HTR-8/SVneo (cell line): Measurements from ENCODE around the gene KRTAP5-5.
"Not testable (repeated sequence)": the region's sequence is repeated elsewhere in the genome, so short reads cannot be mapped to it uniquely, and the experiment has no call there.

Experiments used
- DNase-seq: peaks from one replicate; pipeline ENCODE4 v3.0.0; 2011; ENCODE audit warnings: low spot score, mixed read lengths; ENCODE audit not compliant: insufficient read length
- FAIRE-seq: peaks from 2 replicates; lab custom pipeline; 2011; peaks lifted over from hg19 to GRCh38; lab: Jason Lieb, UNC

KRTAP5-5 gene

GRCh38 chr11:1605923-1606322 is 23.7 kb upstream of the KRTAP5-5 start:
- FAIRE-seq, DNase-seq: not testable (repeated sequence)

GRCh38 chr11:1607156-1607845 is 22.3 kb upstream of the KRTAP5-5 start:
- not testable (repeated sequence) for FAIRE-seq, DNase-seq

- not testable (repeated sequence) for DNase-seq, FAIRE-seq
These were observed 21.7 kb upstream of the KRTAP5-5 start for GRCh38 chr11:1607901-1608300.

- no peak for DNase-seq
- FAIRE-seq = no peak
These were observed 21.2 kb upstream of the KRTAP5-5 start, which contains the start of gene KRTAP5-3 for GRCh38 chr11:1608363-1608762. TSS of gene KRTAP5-3 (minus strand) at chr11:1608463. CDS start at chr11:1608385, 78 bp downstream.

- no peak for DNase-seq
- FAIRE-seq = no peak
These were observed 11.3 kb upstream of the KRTAP5-5 start for GRCh38 chr11:1618231-1618630.

- DNase-seq = no peak
These were observed 10.1 kb upstream of the KRTAP5-5 start for GRCh38 chr11:1619449-1619848.

GRCh38 chr11:1622086-1622485 is 7.5 kb upstream of the KRTAP5-5 start, which contains the start of gene KRTAP5-4:
TSS of gene KRTAP5-4 (minus strand) at chr11:1622138. CDS start at chr11:1622093, 45 bp downstream.
- DNase-seq (no peak), FAIRE-seq (no peak)

More at GRCh38 chr11:1619449-1619848, 10.1 kb upstream of the KRTAP5-5 start:
- FAIRE-seq = peak; percentile 66

- FAIRE-seq = no peak
- no peak for DNase-seq
These were observed 5.9 kb upstream of the KRTAP5-5 start for GRCh38 chr11:1623716-1624115.

GRCh38 chr11:1624621-1625020 is 5.0 kb upstream of the KRTAP5-5 start:
- no peak for FAIRE-seq
- no peak for DNase-seq

GRCh38 chr11:1625541-1625940 is 4.0 kb upstream of the KRTAP5-5 start:
- DNase-seq (no peak), FAIRE-seq (no peak)

- FAIRE-seq (peak; percentile 76), DNase-seq (peak; percentile 83)
These were observed 859 bp upstream of the KRTAP5-5 start for GRCh38 chr11:1628506-1629325.

- FAIRE-seq (no peak), DNase-seq (no peak)
These were observed 696 bp downstream of the KRTAP5-5 start for GRCh38 chr11:1630271-1630670.

GRCh38 chr11:1631066-1631568 is 1.5 kb downstream of the KRTAP5-5 start:
- no peak for DNase-seq
- FAIRE-seq = no peak

GRCh38 chr11:1632053-1632714 is 2.6 kb downstream of the KRTAP5-5 start:
- FAIRE-seq = no peak
- no peak for DNase-seq

- no peak for FAIRE-seq
- DNase-seq = no peak
These were observed 4.3 kb downstream of the KRTAP5-5 start for GRCh38 chr11:1633864-1634263.

GRCh38 chr11:1636291-1636950 is 6.8 kb downstream of the KRTAP5-5 start:
- DNase-seq (no peak), FAIRE-seq (no peak)

- DNase-seq (no peak), FAIRE-seq (no peak)
These were observed 8.1 kb downstream of the KRTAP5-5 start for GRCh38 chr11:1637628-1638027.

GRCh38 chr11:1638344-1638743 is 8.8 kb downstream of the KRTAP5-5 start:
- DNase-seq = no peak
- no peak for FAIRE-seq

GRCh38 chr11:1639102-1639620 is 9.6 kb downstream of the KRTAP5-5 start:
- DNase-seq (no peak), FAIRE-seq (no peak)

GRCh38 chr11:1639666-1640065 is 10.1 kb downstream of the KRTAP5-5 start:
- no peak for DNase-seq
- no peak for FAIRE-seq
